Subcutaneous adipose tissue (tissue), 4 donors: ENCODE measurements around the gene SOX8. TPM values are rescaled to one million over a fixed set of nuclear protein-coding genes. Genes with fewer than 3 reads are reported as not detected.

Source experiments
- total RNA-seq, 4 donors: library from RNA; depleted of rRNA; stranded (reverse); fragments of >200 nt; gene quantifications; one replicate each; pipeline ENCODE4 v1.1.0, GENCODE V29; 2016
- TF ChIP-seq, protein P1 (sequence below): fragments of 450-650 bp; IDR thresholded peaks from one replicate; pipeline ENCODE4 v1.5.1; 2016; ENCODE audit warnings: low read depth, mild to moderate bottlenecking, control low read depth, antibody characterized with exemption, moderate library complexity

The SOX8 gene
- total RNA-seq, 4 donors from 2014 or later, result 1.0 TPM; not detected in 3

DNA sequence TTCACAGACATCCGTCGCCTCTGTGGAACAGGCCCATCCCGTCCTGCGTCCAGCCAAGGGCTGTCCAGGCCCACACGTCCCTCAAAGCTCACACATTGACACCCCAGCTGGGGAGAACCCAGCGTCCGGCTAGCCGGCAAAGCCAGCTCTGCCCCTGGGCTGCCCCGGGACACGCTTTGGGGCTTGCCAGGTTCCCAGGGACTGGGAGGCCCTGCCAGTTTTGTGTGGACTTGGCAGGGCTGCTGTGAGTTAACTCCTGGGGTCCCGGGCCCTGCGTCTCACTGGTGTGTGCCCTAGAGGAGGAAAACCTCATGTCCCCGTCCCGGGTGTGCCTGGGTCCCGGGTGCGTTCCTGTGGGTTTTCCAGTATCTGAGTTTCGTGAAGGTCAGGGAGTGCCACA lies 6.3 kb downstream of the SOX8 start:
- TF ChIP-seq, protein P1, sequence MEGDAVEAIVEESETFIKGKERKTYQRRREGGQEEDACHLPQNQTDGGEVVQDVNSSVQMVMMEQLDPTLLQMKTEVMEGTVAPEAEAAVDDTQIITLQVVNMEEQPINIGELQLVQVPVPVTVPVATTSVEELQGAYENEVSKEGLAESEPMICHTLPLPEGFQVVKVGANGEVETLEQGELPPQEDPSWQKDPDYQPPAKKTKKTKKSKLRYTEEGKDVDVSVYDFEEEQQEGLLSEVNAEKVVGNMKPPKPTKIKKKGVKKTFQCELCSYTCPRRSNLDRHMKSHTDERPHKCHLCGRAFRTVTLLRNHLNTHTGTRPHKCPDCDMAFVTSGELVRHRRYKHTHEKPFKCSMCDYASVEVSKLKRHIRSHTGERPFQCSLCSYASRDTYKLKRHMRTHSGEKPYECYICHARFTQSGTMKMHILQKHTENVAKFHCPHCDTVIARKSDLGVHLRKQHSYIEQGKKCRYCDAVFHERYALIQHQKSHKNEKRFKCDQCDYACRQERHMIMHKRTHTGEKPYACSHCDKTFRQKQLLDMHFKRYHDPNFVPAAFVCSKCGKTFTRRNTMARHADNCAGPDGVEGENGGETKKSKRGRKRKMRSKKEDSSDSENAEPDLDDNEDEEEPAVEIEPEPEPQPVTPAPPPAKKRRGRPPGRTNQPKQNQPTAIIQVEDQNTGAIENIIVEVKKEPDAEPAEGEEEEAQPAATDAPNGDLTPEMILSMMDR, result no peak

DNA sequence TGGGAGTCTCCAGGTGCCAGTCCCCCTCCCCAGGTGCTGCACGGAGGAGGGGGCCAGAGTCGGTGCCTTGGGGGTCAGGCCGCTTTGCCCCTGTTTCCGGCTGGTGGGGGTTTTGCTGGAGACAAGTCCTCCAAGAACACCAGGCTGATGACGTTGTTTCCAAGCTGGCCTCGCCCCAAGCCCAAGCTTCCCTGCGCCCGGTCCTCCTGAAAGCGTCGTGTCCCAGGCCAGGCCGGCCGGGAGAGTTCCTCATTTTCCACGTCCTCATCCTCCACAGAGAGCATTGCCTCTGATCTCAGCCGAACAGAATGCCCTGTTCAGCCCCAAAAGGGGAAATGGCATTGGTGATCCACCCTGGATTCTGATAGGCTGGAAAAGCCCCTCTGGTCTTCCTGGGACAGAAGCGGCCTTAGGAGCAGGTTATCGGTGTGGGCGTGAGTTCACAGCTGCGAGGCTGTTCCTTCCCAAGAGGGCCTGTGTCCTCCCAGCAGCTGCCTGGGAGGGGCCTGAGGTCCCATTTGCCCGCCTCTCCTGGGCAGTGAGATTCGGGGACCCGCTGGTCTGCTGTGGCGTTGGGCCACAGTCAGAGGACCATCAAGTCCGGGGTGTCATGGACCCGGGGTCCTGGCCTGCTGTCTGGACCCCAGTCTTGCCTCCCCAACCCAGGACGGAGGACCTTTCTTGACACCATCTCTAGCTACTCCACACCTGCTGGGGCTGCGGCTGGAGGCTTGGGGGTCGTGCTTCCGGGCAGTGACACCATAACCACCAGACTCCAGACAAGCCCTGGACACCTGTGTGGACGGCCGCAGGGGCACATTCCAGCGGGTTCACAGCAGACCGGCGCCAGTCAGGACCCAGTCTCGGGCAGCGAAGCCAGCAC lies 7.1 kb downstream of the SOX8 start:
- TF ChIP-seq, protein P1, result no peak

DNA sequence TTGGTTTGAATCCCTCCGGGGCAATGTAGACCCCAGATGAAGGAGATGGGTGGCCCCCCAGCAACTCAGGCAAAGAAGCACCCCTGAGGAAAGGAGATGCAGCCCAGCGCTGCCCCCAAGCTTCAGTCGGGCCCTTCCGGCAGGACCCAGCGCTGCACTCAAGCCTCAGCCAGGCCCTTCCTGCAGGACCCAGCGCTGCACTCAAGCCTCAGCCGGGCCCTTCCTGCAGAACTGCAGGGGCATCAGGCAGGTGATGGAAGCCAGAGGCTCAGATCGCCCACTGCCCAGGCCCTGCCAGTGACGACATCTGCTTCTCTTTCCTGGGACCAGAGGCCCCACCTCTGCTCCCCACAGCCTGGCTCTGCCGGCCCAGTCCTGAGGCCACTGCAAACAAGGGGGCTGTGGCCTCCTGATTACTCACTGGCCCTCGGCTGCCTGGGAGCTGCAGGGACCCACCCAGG lies 7.8 kb downstream of the SOX8 start:
- TF ChIP-seq, protein P1, result no peak

DNA sequence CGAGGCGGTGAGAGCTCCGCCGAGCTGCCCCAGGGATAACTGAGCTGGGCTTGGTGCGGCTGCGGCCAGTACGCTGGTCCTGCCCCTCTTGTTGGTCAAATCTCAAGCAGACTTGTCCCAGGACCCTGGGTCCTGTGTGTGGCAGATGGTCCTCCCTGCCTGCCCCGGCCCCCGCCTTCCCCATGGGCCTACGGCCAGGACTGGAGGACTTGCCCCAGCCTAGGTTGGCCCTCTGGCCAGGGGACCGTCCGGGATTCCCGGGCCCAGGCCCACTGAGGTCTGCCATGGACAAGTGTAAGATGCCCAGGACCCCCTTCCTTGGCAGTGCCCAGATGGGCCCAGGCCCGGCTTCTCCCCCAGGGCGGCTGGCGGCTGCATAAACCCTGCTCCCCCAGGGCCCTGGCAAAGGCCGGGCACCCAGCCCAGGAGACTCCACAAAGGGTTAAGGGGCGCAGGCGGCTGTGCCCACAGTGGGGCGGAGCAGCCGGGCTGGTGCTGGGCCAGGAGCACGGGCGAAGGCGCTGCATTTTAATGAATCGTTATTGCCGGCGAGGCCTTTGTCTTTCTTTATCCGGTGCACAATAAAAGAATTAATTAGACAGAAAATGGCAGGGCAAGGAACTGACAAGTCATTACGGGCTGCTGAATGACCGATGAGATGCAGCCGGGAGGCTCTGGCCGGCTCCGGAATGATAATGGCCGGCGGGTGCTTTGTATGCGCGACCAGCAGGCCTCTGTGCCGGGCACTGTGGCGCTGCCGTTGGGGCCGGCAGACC lies 9.1 kb downstream of the SOX8 start:
- TF ChIP-seq, protein P1, result no peak

DNA sequence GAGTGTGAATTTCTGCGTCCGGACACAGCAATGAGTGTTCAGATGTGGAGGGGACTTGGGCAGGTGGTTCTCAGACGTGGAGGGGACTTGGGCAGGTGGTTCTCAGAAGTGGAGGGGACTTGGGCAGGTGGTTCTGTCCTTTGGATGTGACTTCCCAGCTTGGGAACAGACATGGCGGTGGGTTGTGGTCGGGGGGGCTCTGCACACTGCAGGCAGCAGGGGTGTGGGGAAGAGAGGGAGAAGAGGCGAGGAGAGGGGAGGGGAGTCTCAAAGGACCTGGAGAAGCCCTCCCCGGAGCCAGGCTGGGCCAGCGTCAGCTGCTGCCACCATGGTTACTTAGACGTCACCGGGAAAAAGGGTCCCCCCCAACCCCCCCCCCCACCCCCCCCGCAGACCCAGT lies 9.8 kb downstream of the SOX8 start:
- TF ChIP-seq, protein P1, result no peak

DNA sequence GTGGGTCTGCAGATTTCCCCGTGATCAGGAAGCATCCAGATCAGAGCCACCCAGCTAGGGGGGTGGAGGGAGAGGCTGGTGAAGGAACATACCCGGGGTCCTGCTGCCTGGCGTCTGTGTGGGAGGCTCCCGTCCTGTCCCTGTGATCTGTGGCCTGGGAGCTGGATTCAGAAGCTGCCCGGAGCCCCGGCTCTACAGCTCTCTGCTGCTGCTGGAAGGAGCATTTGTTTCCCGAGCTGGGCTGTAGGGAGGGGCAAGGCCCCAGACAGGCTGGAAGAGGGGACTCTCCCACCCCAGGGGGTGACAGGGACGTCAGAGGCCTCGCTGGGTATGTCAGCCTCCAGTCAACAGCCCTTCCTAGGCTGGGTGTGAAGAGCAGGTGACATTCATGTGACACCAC lies 10.2 kb downstream of the SOX8 start:
- TF ChIP-seq, protein P1, result no peak

DNA sequence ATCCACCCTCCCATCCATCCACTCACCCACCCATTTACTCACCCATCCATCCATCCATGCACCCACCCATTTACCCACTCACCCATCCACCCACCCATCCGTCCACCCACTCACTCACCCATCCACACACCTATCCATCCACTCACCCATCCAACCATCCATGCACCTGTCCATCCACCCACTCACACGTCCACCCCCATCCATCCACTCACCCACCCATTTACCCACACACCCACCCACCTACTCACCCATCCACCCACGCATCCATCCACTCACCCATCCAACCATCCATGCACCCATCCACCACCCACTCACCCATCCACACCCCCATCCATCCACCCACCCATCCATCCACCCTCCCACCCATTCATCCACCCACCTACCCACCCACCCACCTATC lies 12.2 kb downstream of the SOX8 start:
- TF ChIP-seq, protein P1, result no peak
